Measurements from ENCODE around the gene ASMTL.

ASMTL gene

DNA sequence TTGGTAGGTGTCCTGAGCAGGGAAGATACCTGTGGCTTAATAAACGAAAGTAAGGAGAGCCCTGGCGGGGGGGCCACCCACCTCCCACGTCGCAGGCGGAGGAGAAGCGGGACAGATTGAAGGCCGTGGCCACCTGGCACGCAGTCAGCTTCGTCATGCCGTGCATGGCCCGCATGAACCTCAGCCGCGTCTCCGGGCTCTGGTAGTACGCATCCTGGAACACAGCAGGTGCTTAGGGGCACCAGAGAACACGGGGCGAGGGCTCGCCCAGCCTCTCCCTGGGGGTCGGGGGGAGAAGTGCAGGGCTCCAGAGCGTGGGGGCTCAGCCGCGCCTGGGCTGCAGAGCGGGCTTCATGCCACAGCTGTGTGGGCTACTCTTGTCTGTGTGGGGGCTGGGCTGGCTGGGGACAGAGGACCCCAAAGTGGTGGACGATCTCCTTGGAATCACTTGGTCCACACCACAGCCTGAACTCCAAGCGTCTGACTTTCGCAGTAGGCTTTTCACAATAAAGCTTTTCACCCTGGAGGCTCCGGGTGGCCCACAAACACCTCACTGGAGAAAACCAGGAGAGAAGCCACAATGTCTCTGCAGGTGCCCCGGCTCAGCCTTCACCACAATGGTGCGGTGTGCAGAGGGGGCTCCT lies 33.7 kb downstream of the ASMTL start:
- TF ChIP-seq, protein P1, sequence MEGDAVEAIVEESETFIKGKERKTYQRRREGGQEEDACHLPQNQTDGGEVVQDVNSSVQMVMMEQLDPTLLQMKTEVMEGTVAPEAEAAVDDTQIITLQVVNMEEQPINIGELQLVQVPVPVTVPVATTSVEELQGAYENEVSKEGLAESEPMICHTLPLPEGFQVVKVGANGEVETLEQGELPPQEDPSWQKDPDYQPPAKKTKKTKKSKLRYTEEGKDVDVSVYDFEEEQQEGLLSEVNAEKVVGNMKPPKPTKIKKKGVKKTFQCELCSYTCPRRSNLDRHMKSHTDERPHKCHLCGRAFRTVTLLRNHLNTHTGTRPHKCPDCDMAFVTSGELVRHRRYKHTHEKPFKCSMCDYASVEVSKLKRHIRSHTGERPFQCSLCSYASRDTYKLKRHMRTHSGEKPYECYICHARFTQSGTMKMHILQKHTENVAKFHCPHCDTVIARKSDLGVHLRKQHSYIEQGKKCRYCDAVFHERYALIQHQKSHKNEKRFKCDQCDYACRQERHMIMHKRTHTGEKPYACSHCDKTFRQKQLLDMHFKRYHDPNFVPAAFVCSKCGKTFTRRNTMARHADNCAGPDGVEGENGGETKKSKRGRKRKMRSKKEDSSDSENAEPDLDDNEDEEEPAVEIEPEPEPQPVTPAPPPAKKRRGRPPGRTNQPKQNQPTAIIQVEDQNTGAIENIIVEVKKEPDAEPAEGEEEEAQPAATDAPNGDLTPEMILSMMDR (IDR thresholded peaks at IDR 0.05; ENCODE audit: low read depth, low read length): no peak
- DNase-seq (ENCODE audit: low read depth in 2 of 2): no peak
- no peak overlapping the region for H3K4me3 ChIP-seq (replicated peaks in 1 of 2; ENCODE audit: low read depth in 2 of 2, low read length in 2 of 2)

DNA sequence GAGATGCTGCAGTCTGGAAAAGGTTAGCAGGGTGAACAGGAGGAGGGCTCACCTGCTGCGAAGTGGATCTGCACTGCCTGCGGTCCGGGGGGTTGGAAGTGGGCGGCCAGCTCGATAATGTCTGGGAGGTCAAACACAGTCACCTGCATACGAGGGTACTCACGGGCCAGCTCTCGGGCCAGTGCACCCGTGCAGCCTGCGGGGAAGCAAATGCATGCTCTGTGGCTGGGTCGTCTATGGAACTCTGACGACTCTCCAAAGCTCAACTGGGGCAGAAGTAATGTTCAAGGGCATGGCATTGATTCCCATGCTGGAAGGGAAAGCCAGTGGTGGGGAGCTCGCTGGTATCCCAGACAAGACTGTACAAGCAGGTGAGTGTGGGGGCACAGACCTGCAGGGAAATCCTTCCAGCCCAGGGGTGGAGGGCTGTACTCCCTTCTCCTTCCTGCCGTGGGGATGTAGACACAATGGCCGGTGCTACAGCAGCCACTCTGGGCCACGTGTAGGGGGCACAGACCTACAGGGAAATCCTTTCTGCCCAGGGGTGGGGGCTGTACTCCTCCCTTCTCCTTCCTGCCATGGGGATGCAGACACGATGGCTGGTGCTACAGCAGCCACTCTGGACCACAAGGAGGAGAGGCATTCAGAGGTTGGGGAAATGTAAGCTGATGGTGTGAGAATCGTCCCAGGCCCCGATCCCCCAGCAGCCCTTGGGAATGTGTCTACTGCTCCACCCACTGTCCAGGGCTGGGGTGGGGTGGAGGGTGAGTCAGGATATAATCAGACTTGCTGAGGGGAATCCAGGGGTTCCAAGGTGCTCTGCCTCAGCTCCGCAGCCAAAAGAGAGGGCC lies 34.6 kb downstream of the ASMTL start:
- no peak overlapping the region for H3K4me3 ChIP-seq (replicated peaks in 1 of 2; ENCODE audit: low read depth in 2 of 2, low read length in 2 of 2)
- TF ChIP-seq, protein P1 (IDR thresholded peaks at IDR 0.05; ENCODE audit: low read depth, low read length): no peak
- DNase-seq (ENCODE audit: low read depth in 2 of 2): no peak

DNA sequence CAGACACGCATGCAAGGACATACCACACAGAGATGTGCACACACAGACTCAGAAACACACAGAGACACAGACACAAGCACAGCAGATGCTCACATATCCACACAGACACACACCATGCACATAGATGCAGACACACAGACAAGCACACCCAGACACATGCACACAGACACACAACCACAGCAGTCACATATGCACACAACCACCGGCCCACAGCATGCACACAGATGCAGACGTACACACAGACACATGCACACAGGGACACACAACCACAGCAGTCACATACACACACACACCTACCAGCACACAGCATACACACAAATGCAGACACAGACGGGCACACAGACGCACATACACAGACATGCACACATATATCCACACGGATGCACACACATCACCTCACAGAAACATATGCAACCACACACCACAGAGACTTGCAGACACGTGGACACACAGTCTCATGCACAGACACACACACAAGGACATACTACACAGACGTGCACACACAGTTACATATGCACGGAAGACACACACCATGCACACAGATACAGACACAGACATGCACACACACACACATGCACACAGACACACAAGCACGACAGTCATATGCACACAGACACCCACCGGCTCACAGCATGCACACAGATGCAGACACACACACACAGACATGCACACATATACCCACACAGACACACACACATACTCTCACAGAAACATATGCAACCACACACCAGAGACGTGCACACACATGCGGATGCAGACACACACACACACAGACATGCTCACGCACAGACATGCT lies 35.5 kb downstream of the ASMTL start:
- no peak for DNase-seq (ENCODE audit: low read depth in 2 of 2)
- H3K4me3 ChIP-seq (replicated peaks in 1 of 2; ENCODE audit: low read depth in 2 of 2, low read length in 2 of 2): no peak overlapping the region
- TF ChIP-seq, protein P1 (IDR thresholded peaks at IDR 0.05; ENCODE audit: low read depth, low read length): no peak

DNA sequence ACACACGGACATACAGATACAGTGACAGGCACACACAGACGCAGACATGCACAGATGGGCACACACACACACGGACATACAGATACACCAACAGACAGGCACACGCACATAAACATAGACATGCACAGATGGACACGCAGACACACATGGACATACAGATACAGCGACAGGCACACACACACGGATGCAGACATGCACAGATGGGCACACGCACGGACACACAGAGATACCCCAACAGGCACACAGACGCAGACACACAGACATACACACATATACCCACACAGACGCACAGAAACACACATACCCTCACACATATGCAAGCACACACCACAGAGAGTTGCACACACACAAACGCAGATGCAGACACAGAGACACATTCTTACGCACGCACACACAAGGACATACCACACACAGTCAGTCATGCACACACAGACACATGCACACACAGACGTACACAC lies 36.4 kb downstream of the ASMTL start:
- H3K4me3 ChIP-seq (replicated peaks in 1 of 2; ENCODE audit: low read depth in 2 of 2, low read length in 2 of 2): no peak overlapping the region
- TF ChIP-seq, protein P1 (IDR thresholded peaks at IDR 0.05; ENCODE audit: low read depth, low read length): no peak
- no peak for DNase-seq (ENCODE audit: low read depth in 2 of 2)

DNA sequence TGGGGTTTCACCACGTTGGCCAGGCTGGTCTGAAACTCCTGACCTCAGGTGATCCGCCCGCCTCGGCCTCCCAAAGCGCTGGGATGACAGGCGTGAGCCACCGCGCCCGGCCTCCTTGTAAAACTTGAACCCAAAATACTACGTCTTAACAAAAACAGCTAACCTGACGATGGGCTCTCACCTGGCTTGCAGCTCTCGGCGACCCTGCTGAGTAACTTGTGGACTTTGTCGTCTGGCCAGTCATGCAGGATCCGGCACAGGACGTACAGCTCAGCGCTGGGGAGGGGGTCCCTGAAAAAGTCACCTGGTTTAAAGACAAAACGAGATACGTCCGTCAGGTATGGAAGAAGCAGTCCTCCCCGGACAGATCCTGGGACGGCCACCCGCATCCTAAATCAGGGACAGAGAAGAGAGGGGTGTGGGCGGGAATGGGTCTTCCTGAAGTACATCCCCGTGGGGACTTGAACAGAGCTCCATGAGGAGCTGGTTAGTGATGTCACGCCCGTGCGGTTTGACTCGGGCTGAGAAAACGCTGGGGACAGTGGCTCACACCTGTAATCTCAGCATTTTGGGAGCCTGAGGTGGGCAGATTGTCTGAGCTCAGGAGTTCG lies 40.1 kb downstream of the ASMTL start:
- TF ChIP-seq, protein P1 (IDR thresholded peaks at IDR 0.05; ENCODE audit: low read depth, low read length): no peak
- no peak overlapping the region for H3K4me3 ChIP-seq (replicated peaks in 1 of 2; ENCODE audit: low read depth in 2 of 2, low read length in 2 of 2)
- DNase-seq (ENCODE audit: low read depth in 2 of 2): no peak

DNA sequence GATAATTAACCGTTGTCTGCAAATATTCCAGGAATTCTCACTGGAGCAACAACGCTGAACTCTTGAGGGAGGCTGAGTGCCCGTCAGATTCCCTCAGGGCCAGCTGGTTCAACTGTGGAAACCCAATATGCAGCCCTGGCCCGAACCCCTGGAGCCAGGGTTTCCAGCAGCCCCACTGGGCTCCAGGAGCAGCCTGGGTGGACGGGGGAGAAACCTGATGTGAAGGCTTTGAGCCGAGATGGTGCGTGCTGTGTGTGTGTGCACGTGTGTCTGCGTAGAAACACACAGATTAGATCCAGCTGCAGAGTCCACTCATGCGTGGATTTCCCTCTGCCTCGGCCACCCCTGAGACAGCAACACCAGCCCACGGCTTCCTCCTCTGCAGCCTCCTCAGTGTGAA lies 41.4 kb downstream of the ASMTL start:
- no peak overlapping the region for H3K4me3 ChIP-seq (replicated peaks in 1 of 2; ENCODE audit: low read depth in 2 of 2, low read length in 2 of 2)
- TF ChIP-seq, protein P1 (IDR thresholded peaks at IDR 0.05; ENCODE audit: low read depth, low read length): no peak
- DNase-seq (ENCODE audit: low read depth in 2 of 2): no peak

Data from cardiac fibroblast (primary cell).